GM10847 (cell line): ENCODE results near the gene DBN1.
A peak's percentile ranks its signal among the peaks of the same experiment; 100 is the strongest.

ENCODE experiments used
- POLR2A ChIP-seq: IDR thresholded peaks from 2 replicates; pipeline ENCODE4 v1.6.1; 2011; ENCODE audit not compliant: insufficient read length; ENCODE audit errors: extremely low read depth

The DBN1 gene

DNA sequence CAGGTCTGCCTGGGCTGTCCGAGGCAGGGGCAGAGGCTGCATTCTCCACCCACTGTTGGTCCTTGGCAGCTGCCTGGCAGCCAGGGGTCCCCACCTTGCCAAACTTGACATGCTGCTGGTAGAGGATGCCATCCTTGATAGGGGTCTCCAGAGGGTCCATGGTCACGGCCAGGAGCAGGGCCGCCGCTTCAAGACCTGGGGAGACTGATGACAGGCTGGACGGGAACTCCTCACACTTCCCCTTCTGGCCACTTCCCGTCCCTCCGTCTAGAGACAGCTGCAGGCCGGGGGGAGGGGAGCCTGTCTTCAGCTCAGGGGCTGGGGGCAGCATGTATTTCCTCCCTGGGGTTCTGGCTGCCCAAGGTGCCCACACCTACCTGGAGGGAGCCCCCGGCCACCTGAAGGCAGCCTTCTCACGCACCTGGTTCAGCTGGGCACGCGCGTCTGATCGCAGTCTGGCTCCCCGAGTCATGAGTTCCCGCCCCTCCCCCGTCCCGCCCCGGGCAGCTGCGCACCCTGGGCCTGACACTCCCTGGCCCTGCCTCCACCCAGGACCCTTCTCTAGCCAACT, 36.0 kb upstream of the DBN1 start, which contains the start of gene DOK3:
DOK3 (minus strand) TSS at position 446 of the 571 bp plus-strand sequence; CDS start at position 160, 286 bp downstream.
- TF ChIP-seq POLR2A, result peak; percentile 25

DNA sequence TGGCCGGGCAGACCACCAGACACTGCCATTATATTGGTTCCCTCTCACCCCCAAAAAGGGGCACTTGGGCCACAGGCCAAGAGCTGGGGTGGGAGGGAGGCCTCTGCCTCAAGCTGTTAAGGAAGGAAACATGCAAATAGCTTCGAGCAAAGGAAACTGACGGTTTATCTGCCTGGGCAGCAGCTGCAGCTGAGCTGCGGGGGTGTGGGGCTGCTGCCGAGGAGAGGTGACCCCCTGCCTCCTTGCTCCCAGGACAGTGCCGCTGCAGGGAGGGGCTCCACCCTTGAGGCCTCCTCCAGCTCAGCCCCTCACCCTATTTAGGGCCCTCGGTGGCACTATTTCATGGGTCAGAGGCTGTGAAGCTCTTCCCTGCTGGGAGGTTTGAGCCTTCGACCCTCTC, 35.4 kb upstream of the DBN1 start:
- peak; percentile 79 for TF ChIP-seq POLR2A

DNA sequence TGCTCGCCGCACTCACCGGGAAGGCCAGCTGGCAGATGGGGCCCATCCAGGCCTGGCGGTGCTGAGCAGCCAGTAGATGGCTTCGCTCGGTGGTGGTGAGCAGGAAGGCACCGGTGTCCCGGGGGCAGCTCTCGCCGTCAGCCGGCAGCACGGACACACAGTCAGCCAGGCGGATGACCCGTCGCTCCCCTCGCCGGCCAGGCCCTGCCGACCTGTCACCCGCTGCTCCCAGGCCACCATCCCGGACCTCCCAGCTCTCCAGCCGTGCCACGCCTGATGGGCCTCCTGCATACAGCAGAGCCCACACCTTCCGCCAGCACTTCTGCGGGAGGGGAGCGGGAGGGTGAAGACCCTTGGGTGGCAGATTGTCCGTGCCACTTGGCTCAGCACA, 34.8 kb upstream of the DBN1 start:
- TF ChIP-seq POLR2A, result no peak

DNA sequence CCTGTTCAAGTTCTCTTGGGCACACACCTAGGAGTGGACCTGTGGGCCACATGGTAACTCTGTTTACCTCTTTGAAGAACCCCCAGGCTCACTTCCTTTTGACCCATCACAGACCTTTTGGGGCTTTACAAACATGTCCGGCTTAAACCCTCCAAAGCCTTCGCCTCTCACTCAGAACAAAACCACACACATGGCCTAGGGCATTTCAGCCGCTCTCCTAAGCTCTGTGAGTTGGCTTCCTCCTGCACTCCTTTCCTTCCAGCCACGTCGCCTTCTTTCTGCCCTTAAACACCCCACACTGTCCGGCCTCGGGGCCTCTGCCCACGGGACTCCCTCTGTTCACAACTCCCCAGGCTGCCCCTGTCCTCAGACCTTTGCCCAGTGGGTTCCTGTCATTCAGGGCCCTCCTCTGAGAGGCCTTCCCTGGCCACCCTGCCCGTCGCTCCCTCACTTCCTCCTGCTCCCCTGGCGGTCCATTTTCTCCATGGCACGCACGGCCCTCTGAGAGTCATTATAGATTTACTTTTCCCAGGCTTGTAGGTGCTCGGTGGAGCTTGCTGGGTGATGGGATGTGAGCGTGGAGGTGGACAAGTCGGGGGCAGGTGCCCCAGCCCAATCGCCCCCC, 34.3 kb upstream of the DBN1 start:
- no peak for TF ChIP-seq POLR2A

DNA sequence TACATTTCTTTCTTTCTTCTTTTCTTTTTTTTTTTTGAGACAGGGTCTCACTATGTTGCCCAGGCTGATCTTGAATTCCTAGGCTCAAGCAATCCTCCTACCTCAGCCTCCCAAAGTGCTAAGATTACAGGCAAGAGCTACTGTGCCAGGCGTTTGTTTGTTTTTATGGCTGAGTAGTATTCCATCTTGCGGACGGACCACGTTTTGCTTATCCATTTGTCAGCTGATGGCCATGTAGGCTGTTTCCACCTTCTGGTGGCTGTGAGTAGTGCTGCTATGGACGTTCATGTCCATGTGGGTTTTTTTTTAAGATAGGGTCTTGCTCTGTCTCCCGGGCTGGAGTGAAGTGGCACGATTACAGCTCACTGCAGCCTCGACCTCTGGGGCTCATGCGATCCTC, 33.7 kb upstream of the DBN1 start:
- no peak for TF ChIP-seq POLR2A

DNA sequence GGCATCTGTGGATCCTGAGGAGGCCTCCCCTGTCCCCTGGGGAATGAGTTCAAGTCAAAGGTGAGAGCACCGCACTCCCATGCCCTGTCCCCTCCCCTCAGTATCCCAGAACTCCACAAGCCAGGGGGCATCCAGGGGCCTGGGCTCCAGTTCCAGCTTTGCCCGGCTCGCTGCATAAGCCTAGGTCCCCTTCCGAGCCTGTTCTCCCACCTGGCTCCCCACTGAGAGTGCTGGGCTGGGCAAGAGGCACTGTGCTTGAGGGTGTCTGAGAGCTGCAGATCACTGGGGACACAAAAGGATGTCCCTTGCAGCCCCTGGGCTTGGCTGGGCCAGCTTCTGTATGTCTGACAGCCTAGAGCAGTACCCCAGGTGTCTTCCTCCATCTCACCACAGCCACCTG, 31.6 kb upstream of the DBN1 start:
- TF ChIP-seq POLR2A, result no peak

DNA sequence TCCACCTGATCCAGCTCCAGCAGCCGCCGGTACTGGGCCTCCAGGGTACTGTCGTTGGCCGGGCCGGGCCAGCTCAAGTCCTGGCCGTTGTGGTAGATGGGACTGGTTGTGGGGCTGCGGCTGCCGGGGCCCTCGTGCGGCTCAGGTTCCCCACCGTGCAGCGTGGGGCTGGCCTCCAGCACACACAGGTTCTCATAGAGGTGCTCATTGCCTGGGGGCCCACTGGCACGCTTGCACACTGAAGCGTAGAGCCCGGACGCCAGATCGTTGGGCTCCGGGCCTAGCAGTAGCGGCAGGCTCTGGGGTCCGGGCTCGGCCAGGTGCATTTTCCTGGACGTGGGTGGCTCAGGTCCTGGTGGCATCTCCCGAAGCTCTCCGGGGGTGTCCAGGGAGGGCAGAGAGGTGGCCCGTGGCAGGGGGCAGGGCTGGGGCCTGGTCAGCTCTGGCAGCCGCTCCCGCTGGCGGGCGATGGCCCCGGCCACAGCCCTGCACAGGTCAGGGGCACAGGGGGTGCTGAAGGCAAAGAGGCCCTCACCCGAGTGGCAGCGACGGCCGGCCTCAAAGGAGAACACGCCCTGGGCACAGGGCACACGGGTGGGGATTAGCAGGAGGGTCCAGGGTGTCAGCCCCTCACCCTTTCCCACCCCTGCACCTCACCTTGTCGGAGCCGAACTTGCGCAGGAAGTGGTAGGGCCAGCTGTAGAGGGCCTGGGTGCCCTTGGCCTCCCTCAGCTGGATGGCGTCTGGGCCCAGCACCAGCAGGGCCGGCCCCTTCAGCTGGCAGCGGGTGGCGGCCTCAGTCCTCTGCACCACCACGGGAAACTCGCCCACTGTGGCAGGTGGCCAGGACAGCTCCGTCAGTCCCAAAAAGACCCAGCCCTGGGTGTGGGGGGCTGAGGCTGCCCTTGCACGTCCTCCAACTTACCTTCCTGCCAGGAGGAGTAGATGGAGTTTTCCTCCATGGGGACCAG, 30.9 kb upstream of the DBN1 start:
- no peak for TF ChIP-seq POLR2A

DNA sequence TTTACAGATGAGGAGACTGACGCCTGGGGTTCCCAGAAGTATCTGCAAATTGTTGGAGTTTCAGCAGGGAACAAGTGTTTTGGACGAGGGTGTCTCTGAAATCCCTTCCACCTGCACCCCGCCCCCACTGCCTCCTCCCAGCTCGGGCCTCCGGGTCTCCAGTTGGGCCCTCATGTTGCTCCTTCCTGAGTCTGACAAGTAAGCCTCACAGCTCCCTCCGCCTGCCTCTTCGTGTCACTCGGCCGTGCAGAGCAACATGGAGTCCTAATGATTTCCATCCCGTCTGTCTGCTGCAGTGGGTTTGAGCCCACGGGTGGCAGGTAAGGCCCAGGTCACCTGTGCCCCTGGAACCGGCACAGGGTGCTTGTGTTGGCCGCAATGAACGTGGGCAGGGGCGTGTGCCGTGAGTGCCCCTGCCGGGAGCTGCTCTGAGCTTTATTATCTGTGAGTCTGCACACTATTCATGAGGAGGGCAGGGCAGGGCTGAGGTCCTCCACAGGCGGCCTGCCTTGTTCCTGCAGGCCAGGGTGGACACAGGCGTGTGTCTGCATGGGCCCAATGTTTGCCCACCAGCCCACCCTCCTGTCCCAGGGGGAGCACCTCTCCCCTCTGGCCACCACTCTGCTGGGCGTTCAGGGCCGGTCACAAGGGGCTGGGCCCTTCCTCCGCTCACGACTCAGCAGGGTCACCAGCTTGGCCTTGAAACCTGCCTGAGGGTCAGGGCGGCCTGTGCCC, 30.1 kb upstream of the DBN1 start:
- no peak for TF ChIP-seq POLR2A

DNA sequence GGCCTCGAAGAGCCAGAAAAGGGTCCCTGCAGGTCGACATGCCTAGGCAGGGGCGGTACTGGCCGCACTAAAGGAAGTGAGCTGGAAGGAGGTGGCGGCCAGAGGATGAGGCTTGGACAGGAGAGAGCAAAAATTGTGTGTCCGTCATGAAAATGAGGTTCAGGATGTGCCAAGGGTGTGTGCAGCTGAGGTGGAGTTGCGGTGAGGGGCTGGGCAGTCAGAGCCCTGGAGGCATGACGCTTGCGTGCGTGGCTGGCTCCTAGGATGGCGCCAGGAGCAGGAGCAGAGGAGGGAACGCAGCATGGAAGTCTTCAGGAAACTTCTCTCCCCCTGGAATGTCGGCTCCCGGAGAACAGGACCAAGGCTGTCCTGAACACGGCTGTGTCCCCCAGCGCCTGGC, 29.5 kb upstream of the DBN1 start:
- TF ChIP-seq POLR2A, result no peak

DNA sequence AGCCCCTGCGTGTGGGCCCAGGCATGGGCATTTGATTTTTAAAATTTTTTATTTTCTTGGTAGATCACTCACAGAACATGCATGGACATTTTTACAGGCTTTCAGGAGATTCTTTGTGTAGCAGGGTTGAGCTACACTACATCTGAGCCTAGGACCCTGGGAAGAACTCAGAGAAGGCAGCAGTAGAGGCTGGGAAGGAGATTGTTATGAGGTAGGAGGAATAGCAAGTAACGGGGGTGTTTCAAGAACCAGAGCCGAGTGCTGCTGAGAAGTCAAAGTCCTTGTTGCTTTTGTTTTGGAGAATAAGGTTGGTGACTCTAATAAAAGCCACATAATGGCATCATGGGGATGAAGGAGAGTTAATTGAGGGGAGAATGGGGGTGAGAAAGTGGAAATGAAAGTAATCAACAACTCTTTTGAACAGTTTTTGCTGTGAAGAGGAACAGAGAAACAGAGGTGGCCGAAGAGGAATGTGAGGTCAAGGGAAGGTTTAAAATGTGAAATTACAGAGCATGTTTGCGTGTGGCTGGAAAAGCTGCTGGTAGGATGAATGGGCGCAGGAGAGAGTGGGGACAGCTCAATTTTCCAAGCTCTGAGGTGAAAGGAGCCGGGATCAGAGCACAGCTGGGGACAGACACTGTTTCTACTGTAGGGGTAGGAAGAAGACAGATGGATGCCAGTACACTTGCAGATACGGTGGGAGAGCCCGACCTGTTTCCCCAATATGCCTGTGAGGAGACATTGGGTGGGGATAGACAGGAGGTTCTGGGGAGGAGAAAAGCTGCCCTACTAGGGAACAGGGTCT, 28.6 kb upstream of the DBN1 start:
- TF ChIP-seq POLR2A, result no peak

DNA sequence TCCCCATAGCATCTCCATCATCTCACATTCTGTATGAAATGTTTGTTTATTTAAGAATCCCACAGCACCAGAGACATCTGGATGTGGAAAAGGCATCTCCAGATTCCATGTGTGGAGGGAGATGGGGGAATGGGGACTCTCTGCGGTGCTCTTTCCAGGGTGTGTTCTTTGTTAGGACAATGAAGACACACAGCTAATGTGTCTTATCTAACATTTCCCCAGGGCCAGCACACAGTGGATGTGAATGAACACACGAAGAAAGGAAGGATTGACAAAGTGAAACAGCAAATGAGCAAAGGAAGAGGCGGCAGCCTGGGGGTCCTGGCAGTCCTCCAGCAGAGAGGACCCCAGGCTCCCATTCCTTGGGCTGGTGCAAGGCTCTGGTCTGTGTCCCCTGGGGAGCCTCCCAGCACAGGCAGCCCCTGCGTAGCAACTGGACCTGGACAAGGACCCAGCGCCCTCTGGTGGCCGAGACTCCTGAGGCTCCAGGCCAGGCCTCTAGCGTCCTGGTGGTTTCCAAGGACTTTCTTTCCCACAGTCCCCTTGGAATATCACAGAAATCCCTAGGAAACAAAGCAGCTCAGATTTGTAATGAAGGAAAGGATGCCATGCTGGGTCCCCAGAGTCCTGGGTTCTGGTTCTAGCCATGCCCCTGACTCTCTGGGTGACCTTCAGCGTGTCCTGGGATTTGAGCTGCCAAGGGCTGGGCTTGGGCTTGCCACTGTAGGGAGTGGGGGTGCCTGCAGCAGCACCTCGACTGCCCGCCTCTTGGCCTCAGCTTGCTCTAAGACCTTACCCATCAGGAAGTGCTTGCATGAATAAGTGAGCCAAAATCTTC, 27.5 kb upstream of the DBN1 start:
- no peak for TF ChIP-seq POLR2A

DNA sequence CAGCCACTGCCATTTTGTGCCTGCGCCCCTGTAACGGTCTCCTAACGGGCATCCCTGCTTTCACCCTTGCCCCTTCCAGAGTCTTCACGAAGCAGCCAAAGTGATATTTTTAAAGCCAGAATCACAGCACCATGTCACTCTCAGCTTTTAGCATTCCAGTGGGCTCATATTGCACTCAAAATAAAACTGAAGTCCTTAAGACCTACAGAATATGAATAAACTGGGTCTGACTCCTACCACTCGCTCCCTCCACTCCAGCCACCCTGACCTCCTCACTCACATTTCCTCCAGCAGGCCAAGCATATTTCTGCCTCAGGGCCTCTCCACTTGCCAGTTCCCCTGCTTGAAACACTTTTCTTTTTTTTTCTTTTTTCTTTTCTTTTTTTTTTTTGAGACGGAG, 26.4 kb upstream of the DBN1 start:
- TF ChIP-seq POLR2A, result no peak

DNA sequence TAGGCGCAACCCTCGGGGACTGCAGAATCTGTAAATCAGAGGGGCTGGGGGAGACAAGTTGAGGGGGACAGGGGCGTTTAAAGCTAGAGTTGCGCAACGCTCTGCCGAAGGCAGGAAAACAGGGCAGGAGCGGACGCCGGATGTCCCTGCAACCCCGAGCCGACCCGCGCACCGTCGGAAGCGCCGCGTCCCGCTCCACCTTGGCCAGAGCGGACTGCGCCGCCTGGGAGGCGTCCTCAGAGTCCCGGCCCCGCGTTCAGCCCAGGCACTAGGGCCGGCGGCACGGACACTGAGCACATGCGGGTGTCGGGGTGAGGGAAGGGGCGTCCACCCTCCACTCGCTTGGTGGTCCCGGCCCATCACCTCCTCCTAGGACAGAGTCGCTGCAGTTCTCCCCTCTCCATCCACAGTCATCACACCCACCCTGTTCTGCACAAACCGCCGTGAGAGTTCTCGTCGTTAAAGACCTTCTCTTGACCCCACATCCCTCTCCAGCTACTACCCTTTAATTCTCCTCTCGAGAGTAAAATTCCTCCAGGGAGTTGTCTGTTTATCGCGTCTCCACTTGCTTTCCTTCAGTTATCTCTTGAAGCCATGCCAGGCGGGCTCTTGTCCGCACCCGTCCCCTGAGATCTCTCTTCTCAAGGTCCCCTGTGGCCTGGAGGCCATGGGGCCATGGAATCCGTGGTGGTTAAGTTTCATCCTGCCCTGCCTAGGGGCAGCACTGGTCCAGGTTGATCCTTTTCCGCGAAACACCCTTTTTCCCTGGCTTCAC, 24.8 kb upstream of the DBN1 start:
- TF ChIP-seq POLR2A, result no peak
